ENCODE results near the gene ST8SIA5.

The ST8SIA5 gene

GRCh38 chr18:46740046-46740445, 16.8 kb downstream of the ST8SIA5 start:
- no peak for DNase-seq (ENCODE audit: low read depth in 2 of 2, low spot score in 1 of 2)

GRCh38 chr18:46738491-46738890, 18.4 kb downstream of the ST8SIA5 start:
- no peak for DNase-seq (ENCODE audit: low read depth in 2 of 2, low spot score in 1 of 2)

- DNase-seq (ENCODE audit: low read depth in 2 of 2, low spot score in 1 of 2) = no peak
Measured at GRCh38 chr18:46736736-46737135, 20.1 kb downstream of the ST8SIA5 start.

GRCh38 chr18:46736135-46736534, 20.7 kb downstream of the ST8SIA5 start:
- DNase-seq (ENCODE audit: low read depth in 2 of 2, low spot score in 1 of 2) = no peak

GRCh38 chr18:46734981-46735380, 21.9 kb downstream of the ST8SIA5 start:
- DNase-seq (ENCODE audit: low read depth in 2 of 2, low spot score in 1 of 2) = no peak

- DNase-seq (ENCODE audit: low read depth in 2 of 2, low spot score in 1 of 2) = no peak
Measured at GRCh38 chr18:46733872-46734271, 23.0 kb downstream of the ST8SIA5 start.

- DNase-seq (ENCODE audit: low read depth in 2 of 2, low spot score in 1 of 2) = no peak
Measured at GRCh38 chr18:46732801-46733200, 24.1 kb downstream of the ST8SIA5 start.

GRCh38 chr18:46732201-46732600, 24.7 kb downstream of the ST8SIA5 start:
- DNase-seq (ENCODE audit: low read depth in 2 of 2, low spot score in 1 of 2) = no peak

GRCh38 chr18:46731316-46731715, 25.5 kb downstream of the ST8SIA5 start:
- no peak for DNase-seq (ENCODE audit: low read depth in 2 of 2, low spot score in 1 of 2)

- no peak for DNase-seq (ENCODE audit: low read depth in 2 of 2, low spot score in 1 of 2)
Measured at GRCh38 chr18:46728219-46728930, 28.5 kb downstream of the ST8SIA5 start.

- DNase-seq (ENCODE audit: low read depth in 2 of 2, low spot score in 1 of 2) = no peak
Measured at GRCh38 chr18:46727177-46727576, 29.7 kb downstream of the ST8SIA5 start.

- no peak for DNase-seq (ENCODE audit: low read depth in 2 of 2, low spot score in 1 of 2)
Measured at GRCh38 chr18:46725310-46725709, 31.5 kb downstream of the ST8SIA5 start.

- DNase-seq (ENCODE audit: low read depth in 2 of 2, low spot score in 1 of 2) = no peak
Measured at GRCh38 chr18:46723856-46724415, 32.9 kb downstream of the ST8SIA5 start.

- no peak for DNase-seq (ENCODE audit: low read depth in 2 of 2, low spot score in 1 of 2)
Measured at GRCh38 chr18:46722051-46722450, 34.8 kb downstream of the ST8SIA5 start.

GRCh38 chr18:46721331-46721730, 35.5 kb downstream of the ST8SIA5 start:
- DNase-seq (ENCODE audit: low read depth in 2 of 2, low spot score in 1 of 2) = no peak

GRCh38 chr18:46720521-46720920, 36.3 kb downstream of the ST8SIA5 start:
- no peak for DNase-seq (ENCODE audit: low read depth in 2 of 2, low spot score in 1 of 2)

GRCh38 chr18:46720092-46720491, 36.8 kb downstream of the ST8SIA5 start:
- DNase-seq (ENCODE audit: low read depth in 2 of 2, low spot score in 1 of 2) = no peak

GRCh38 chr18:46719388-46719787, 37.5 kb downstream of the ST8SIA5 start:
- DNase-seq (ENCODE audit: low read depth in 2 of 2, low spot score in 1 of 2) = no peak

GRCh38 chr18:46718501-46719341, 38.1 kb downstream of the ST8SIA5 start:
- no peak for DNase-seq (ENCODE audit: low read depth in 2 of 2, low spot score in 1 of 2)

GRCh38 chr18:46716827-46717226, 40.0 kb downstream of the ST8SIA5 start:
- no peak for DNase-seq (ENCODE audit: low read depth in 2 of 2, low spot score in 1 of 2)

GRCh38 chr18:46716336-46716735, 40.5 kb downstream of the ST8SIA5 start:
- DNase-seq (ENCODE audit: low read depth in 2 of 2, low spot score in 1 of 2) = no peak

GRCh38 chr18:46715062-46715461, 41.8 kb downstream of the ST8SIA5 start:
- no peak for DNase-seq (ENCODE audit: low read depth in 2 of 2, low spot score in 1 of 2)
